Measurements from ENCODE around the gene PIP5KL1. TPM values are rescaled to one million over a fixed set of nuclear protein-coding genes. Genes with fewer than 3 reads are reported as not detected.
A peak's percentile ranks its signal among the peaks of the same experiment; 100 is the strongest.

Gene PIP5KL1
- total and polyA plus RNA-seq, 4 donors: 2.0 to 9.0 (median 4.9) TPM

- H3K27me3 ChIP-seq (ENCODE audit: control insufficient read depth in 3 of 3, insufficient read depth in 3 of 3, low read length in 2 of 3): no peaks in the 10 kb centered on the region
- no peak for TF ChIP-seq CTCF (IDR thresholded peaks at IDR 0.05; ENCODE audit: control extremely low read depth, extremely low read depth)
- H3K9ac ChIP-seq (ENCODE audit: insufficient read depth in 1 of 2, low read length in 2 of 2): peak overlapping the region in 1 of 2 donors; percentile 55
- DNase-seq (peak; percentile 72 to 79 (median 78)), ATAC-seq (ENCODE audit: insufficient read depth, low FRiP score) (no peak)
- H3K9me3 ChIP-seq (ENCODE audit: control insufficient read depth in 4 of 4, insufficient read depth in 3 of 4, low read length in 3 of 4): peaks cover 0 to 4% (median 0%) of the 10 kb centered on the region in 4 donors
- H3K4me1 ChIP-seq (ENCODE audit: control insufficient read depth in 5 of 5, insufficient read depth in 5 of 5, low read length in 5 of 5): peaks cover 6 to 30% (median 13%) of the 10 kb centered on the region in 5 donors
- WGBS, 2 donors: 12 to 21% methylated on average over 32 of the region's 32 CpGs
- peak overlapping the region; percentile 77 to 96 for H3K27ac ChIP-seq (ENCODE audit: low read depth in 1 of 2, low read length in 1 of 2)
- H3K36me3 ChIP-seq (ENCODE audit: control insufficient read depth in 4 of 4, insufficient read depth in 4 of 4, low read length in 4 of 4): peaks cover 9 to 29% (median 24%) of the 10 kb centered on the region in 4 donors
- peak overlapping the region; percentile 91 for H3K4me3 ChIP-seq
Measured at GRCh38 chr9:127898433-127899127, 32.0 kb downstream of the PIP5KL1 start.

GRCh38 chr9:127897193-127897692 is 33.3 kb downstream of the PIP5KL1 start:
- DNase-seq (peak; percentile 87 to 94 (median 93)), ATAC-seq (ENCODE audit: insufficient read depth, low FRiP score) (peak; percentile 63)
- Histone ChIP-seq H3K9ac (ENCODE audit: insufficient read depth in 1 of 2, low read length in 2 of 2) (no peak overlapping the region), H3K9me3 (ENCODE audit: control insufficient read depth in 4 of 4, insufficient read depth in 3 of 4, low read length in 3 of 4) (peaks cover 0 to 11% (median 6%) of the 10 kb centered on the region in 4 donors), H3K4me3 (no peak overlapping the region), H3K27ac (ENCODE audit: low read depth in 1 of 2, low read length in 1 of 2) (peak overlapping the region; percentile 81 to 90), H3K4me1 (ENCODE audit: control insufficient read depth in 5 of 5, insufficient read depth in 5 of 5, low read length in 5 of 5) (peaks cover 4 to 25% (median 11%) of the 10 kb centered on the region in 5 donors), H3K27me3 (ENCODE audit: control insufficient read depth in 3 of 3, insufficient read depth in 3 of 3, low read length in 2 of 3) (no peaks in the 10 kb centered on the region), H3K36me3 (ENCODE audit: control insufficient read depth in 4 of 4, insufficient read depth in 4 of 4, low read length in 4 of 4) (peaks cover 15 to 40% (median 34%) of the 10 kb centered on the region in 4 donors)
- no peak for TF ChIP-seq CTCF (IDR thresholded peaks at IDR 0.05; ENCODE audit: control extremely low read depth, extremely low read depth)
- WGBS, 2 donors: 15 to 20% methylated on average over 18 to 19 of the region's 19 CpGs

GRCh38 chr9:127896395-127897192 is 34.0 kb downstream of the PIP5KL1 start:
- H3K27me3 ChIP-seq (ENCODE audit: control insufficient read depth in 3 of 3, insufficient read depth in 3 of 3, low read length in 2 of 3): no peaks in the 10 kb centered on the region
- peaks cover 15 to 40% (median 34%) of the 10 kb centered on the region in 4 donors for H3K36me3 ChIP-seq (ENCODE audit: control insufficient read depth in 4 of 4, insufficient read depth in 4 of 4, low read length in 4 of 4)
- H3K4me3 ChIP-seq: no peak overlapping the region
- H3K4me1 ChIP-seq (ENCODE audit: control insufficient read depth in 5 of 5, insufficient read depth in 5 of 5, low read length in 5 of 5): peaks cover 4 to 25% (median 11%) of the 10 kb centered on the region in 5 donors
- no peak for TF ChIP-seq CTCF (IDR thresholded peaks at IDR 0.05; ENCODE audit: control extremely low read depth, extremely low read depth)
- WGBS, 2 donors: 68 to 78% methylated on average over 16 of the region's 16 CpGs
- ATAC-seq (ENCODE audit: insufficient read depth, low FRiP score): no peak
- H3K9ac ChIP-seq (ENCODE audit: insufficient read depth in 1 of 2, low read length in 2 of 2): no peak overlapping the region
- peak overlapping the region; percentile 66 to 80 for H3K27ac ChIP-seq (ENCODE audit: low read depth in 1 of 2, low read length in 1 of 2)
- peak in 2 of 3 donors; percentile 31 to 69 for DNase-seq
- H3K9me3 ChIP-seq (ENCODE audit: control insufficient read depth in 4 of 4, insufficient read depth in 3 of 4, low read length in 3 of 4): peaks cover 0 to 11% (median 6%) of the 10 kb centered on the region in 4 donors
